Left lung (tissue), 10 donors: ENCODE data around the gene BTRC. TPM values are rescaled to one million over a fixed set of nuclear protein-coding genes. Genes with fewer than 3 reads are reported as not detected.
A peak's percentile ranks its signal among the peaks of the same experiment; 100 is the strongest.

Experiments
- ATAC-seq: fragments of 200-7000 bp; cut with Tn5 transposase; one replicate; pipeline ENCODE4 v1.9.1; 2020; ENCODE audit warnings: moderate library complexity
- DNase-seq, 4 donors: peaks; one replicate each; pipeline ENCODE4 v3.0.0-alpha.2; 2013 to 2020
- H3K27ac ChIP-seq, 2 donors: fragments of 200-600 bp; sonication (generic) in 1 of 2; one replicate each; pipeline versions ENCODE4 v1.5.0 to v1.8.0; 2020 to 2021
- H3K27me3 ChIP-seq, 2 donors: fragments of 200-600 bp; sonication (generic) in 1 of 2; one replicate each; pipeline versions ENCODE4 v1.5.0 to v1.8.0; 2020 to 2021
- H3K36me3 ChIP-seq, 2 donors: fragments of 200-600 bp; sonication (generic) in 1 of 2; one replicate each; pipeline versions ENCODE4 v1.5.0 to v1.8.0; 2020 to 2021
- H3K4me1 ChIP-seq, 2 donors: fragments of 200-600 bp; one replicate each; pipeline ENCODE4 v1.8.0; 2021
- H3K4me3 ChIP-seq, 2 donors: fragments of 200-600 bp; sonication (generic) in 1 of 2; one replicate each; pipeline versions ENCODE4 v1.5.0 to v1.8.0; 2020 to 2021; ENCODE audit warnings: mild to moderate bottlenecking in 1 of 2
- H3K9me3 ChIP-seq, 2 donors: fragments of 200-600 bp; sonication (generic) in 1 of 2; one replicate each; pipeline versions ENCODE4 v1.5.0 to v1.8.0; 2020 to 2021
- CTCF ChIP-seq, 2 donors: fragments of 200-600 bp; sonication (generic) in 1 of 2; IDR thresholded peaks; one replicate each; pipeline versions ENCODE4 v1.5.0 to v1.8.0; 2021; ENCODE audit warnings: antibody characterized with exemption in 2 of 2
- intact Hi-C, 2 donors: fragments of 100-400 bp; cut with DNase I; formaldehyde crosslinking; loops; one replicate each; pipeline versions ENCODE4 v1.11.2 to v1.14.2; 2022
- polyA plus RNA-seq, 6 donors: library from polyadenylated mRNA; unstranded; fragments of 120-200 nt; gene quantifications; one replicate each; pipeline ENCODE4 v1.2.1, GENCODE V29; 2013; ENCODE audit not compliant: insufficient read length in 6 of 6
- total RNA-seq, 2 donors: library from RNA; stranded (reverse); fragmentation: NEBNext Ultra II Directional; extraction: Animal tissue kit (Norgen Biotek cat#: 25700); gene quantifications; one replicate each; pipeline ENCODE4 v1.2.1, GENCODE V29; 2021
- donor health status: DM: no; HTN: yes; CAD: no.
- donor health status: DM: no; HTN: no; CAD: no.

The BTRC gene
- total and polyA plus RNA-seq, 8 donors: 16.8 to 28.7 (median 25.1) TPM

DNA sequence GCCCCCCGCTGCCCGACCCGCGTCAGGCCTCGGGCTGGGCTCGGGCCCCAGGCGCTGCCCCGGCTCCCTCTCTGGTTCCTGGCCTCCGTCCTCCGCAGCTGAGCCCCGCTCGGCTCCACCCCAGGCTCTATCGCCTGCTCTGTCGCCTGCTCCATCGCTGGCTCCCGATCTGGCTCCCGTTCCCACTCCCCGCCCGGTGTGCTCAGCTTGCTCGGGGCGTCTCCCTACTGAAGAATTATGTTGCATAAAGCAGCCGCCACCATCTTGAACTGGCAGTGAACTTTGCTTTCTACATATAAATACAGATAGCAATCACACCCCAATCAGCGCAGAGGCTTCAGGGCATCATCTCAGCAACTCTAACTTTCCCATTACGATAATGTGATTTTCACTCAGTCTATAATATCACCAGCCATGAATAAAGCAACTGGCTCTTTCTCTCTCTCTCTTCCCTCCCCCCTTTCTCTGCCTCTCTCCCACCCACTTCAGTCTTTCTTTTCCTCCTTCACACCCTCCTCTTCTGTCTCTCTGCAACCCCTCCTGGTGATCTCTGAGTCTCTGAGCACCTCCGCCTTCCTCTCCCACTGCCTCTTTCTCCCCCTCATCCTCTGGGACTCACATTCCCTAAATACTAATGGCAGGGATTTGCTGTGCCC lies 43.3 kb upstream of the BTRC start:
- Histone ChIP-seq H3K36me3 (no peaks in the 10 kb centered on the region), H3K4me3 (no peak overlapping the region), H3K9me3 (no peaks in the 10 kb centered on the region), H3K4me1 (no peaks in the 10 kb centered on the region), H3K27me3 (peaks cover 6 to 93% of the 10 kb centered on the region in 2 donors), H3K27ac (no peak overlapping the region)
- intact Hi-C loops: no loop called here
- DNase-seq (no peak), ATAC-seq (no peak)
- no peak for TF ChIP-seq CTCF (IDR thresholded peaks at IDR 0.05)

DNA sequence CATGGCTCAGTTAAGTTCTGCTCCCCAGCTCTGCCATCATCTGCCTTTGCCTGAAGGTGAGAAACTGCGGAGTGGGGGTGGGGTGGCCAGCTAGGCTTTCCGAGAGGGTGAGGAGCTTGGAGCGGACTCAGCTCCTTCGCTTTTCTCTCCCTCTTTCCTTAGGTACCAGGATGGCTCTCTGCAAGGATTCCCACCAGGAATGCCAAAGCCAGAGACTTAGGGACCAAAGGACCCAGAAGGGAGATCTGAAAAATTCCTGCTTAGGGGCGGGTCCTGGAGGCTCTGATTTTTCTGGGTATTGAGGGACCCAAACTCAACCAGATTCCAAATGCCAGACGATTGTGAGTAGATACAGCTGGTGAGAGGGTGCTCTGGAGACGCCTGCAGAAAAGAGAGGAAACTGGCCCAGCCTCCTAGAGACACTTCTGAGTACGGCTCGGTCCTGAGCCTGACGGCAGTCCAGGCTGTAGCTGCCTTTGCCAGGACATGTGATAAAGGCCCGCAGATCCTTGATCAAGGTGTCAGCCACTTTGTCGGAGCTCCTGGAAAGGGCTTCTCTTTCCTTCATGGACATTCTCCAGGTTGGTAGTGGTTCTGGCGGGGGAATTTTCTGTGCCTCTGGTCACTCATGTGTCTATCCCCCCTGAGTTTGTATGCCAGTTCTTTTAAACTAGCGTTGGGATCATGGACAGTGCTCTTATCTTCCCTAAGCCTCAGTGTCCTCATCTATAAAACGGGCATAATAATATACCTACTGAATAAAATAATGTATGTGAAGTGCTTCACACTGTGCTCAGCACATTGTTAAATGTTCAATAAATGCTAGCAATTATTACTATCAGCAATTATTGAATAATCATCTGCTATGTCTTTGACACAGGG lies 42.5 kb upstream of the BTRC start:
- Histone ChIP-seq H3K9me3 (no peaks in the 10 kb centered on the region), H3K27me3 (peaks cover 6 to 94% of the 10 kb centered on the region in 2 donors)

GRCh38 chr10:101319241-101319915 lies 34.6 kb upstream of the BTRC start:
- TF ChIP-seq CTCF (IDR thresholded peaks at IDR 0.05): no peak
- Histone ChIP-seq H3K27ac (no peak overlapping the region), H3K4me1 (no peaks in the 10 kb centered on the region), H3K4me3 (no peak overlapping the region), H3K27me3 (peaks cover 0 to 48% of the 10 kb centered on the region in 2 donors), H3K36me3 (no peaks in the 10 kb centered on the region), H3K9me3 (no peaks in the 10 kb centered on the region)
- ATAC-seq: no peak
- intact Hi-C loops: no loop called here
- DNase-seq: no peak

More for the DNA sequence above, 42.5 kb upstream of the BTRC start:
- Histone ChIP-seq H3K4me3 (no peak overlapping the region), H3K36me3 (no peaks in the 10 kb centered on the region), H3K27ac (no peak overlapping the region), H3K4me1 (no peaks in the 10 kb centered on the region)
- peak in 1 of 4 donors; percentile 48 for DNase-seq
- TF ChIP-seq CTCF (IDR thresholded peaks at IDR 0.05): no peak
- intact Hi-C loops: no loop called here
- ATAC-seq: peak; percentile 55

GRCh38 chr10:101321073-101321472 lies 32.9 kb upstream of the BTRC start:
- intact Hi-C loops: no loop called here
- ATAC-seq (no peak), DNase-seq (no peak)
- Histone ChIP-seq H3K36me3 (no peaks in the 10 kb centered on the region), H3K27ac (no peak overlapping the region), H3K27me3 (peaks cover 0 to 38% of the 10 kb centered on the region in 2 donors), H3K4me3 (no peak overlapping the region), H3K4me1 (no peaks in the 10 kb centered on the region), H3K9me3 (no peaks in the 10 kb centered on the region)
- TF ChIP-seq CTCF (IDR thresholded peaks at IDR 0.05): no peak
